ENCODE results near the gene NHSL2.

Gene NHSL2

GRCh38 chrX:72053508-72053907 is 142.9 kb downstream of the NHSL2 start:
- no peaks in the 10 kb centered on the region for H3K79me1 ChIP-seq (ENCODE audit: low read depth, low read length)
- no peak overlapping the region for H2AFZ ChIP-seq (ENCODE audit: low read length)
- H3K27ac ChIP-seq (replicated peaks; ENCODE audit: low read length), result no peak overlapping the region
- H2AK5ac ChIP-seq (ENCODE audit: low read depth, low read length), result no peak overlapping the region
- H3K4me2 ChIP-seq (ENCODE audit: insufficient read depth, low read length, poor library complexity, severe bottlenecking), result no peak overlapping the region
- H3K14ac ChIP-seq (ENCODE audit: low read length), result no peak overlapping the region
- H2BK12ac ChIP-seq (ENCODE audit: low read length), result no peak overlapping the region
- H4K91ac ChIP-seq (ENCODE audit: low read depth, low read length, poor library complexity), result no peak overlapping the region
- no peak overlapping the region for H3K23ac ChIP-seq (ENCODE audit: low read depth, low read length, poor library complexity)
- no peak overlapping the region for H3K4ac ChIP-seq (ENCODE audit: low read length)
- peaks cover 7 to 25% of the 10 kb centered on the region in 2 donors for H3K4me1 ChIP-seq (ENCODE audit: control insufficient read depth in 2 of 2, insufficient read depth in 1 of 2, low read depth in 1 of 2, low read length in 2 of 2)
- no peak overlapping the region for H4K8ac ChIP-seq (ENCODE audit: low read depth, low read length)
- no CpG with 5 or more reads among the region's 5 CpGs for WGBS, 2 donors (ENCODE audit: extremely low coverage in 2 of 2, insufficient read length in 2 of 2, insufficient replicate concordance in 1 of 2)
- H2BK120ac ChIP-seq (ENCODE audit: low read depth, low read length), result no peak overlapping the region
- H3K4me3 ChIP-seq (ENCODE audit: low read length in 2 of 2), result no peak overlapping the region
- peaks cover 0 to 6% of the 10 kb centered on the region in 2 donors for H3K36me3 ChIP-seq (replicated peaks in 1 of 2; ENCODE audit: control insufficient read depth in 2 of 2, insufficient read depth in 2 of 2, low read length in 2 of 2)
- no peaks in the 10 kb centered on the region for H3K9me3 ChIP-seq (replicated peaks in 1 of 2; ENCODE audit: control insufficient read depth in 2 of 2, insufficient read depth in 1 of 2, low read depth in 1 of 2, low read length in 2 of 2)
- H2BK15ac ChIP-seq (ENCODE audit: low read length), result no peak overlapping the region
- DNase-seq (ENCODE audit: low spot score), result no peak
- H3K9ac ChIP-seq (ENCODE audit: low read depth, low read length, poor library complexity), result no peak overlapping the region
- H2BK5ac ChIP-seq (ENCODE audit: low read length), result no peak overlapping the region
- no peak overlapping the region for H3K18ac ChIP-seq (ENCODE audit: low read length)
- no peaks in the 10 kb centered on the region for H3K27me3 ChIP-seq (ENCODE audit: control insufficient read depth in 3 of 3, insufficient read depth in 3 of 3, low read depth in 1 of 3, low read length in 3 of 3)

DNA sequence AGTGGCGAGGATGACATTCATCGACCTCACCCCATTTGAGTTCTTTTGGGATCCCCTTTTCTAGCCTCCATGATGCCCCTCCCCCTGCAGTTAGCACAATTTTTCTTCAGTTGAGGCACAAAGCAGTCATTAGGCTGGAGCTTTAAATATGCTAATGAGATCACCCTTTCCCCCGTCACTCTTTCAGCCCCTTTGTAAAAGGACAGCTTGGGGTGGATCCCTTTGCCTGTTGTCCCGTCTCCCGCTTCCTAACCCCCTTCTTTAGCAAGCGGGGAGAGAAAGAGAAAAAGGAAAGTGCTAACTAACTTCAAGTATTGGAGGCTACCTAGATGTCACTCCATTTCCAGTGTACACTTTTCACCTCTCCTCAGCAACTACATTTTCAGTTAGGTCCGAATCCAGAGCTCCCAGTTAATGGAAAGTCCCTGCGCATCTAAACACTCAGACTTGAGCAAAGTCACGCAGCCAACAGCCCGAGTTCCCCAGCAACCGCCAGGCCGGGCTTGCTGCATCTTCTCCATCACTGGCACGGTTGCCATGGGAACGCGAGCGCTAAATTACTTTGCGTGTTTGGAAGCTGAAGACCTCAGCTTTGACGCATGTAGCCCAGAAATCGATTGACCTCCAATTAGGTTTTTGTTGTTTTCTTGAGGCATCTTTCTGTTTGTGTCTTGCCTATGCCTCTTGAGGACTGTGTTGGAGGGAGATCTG is 144.3 kb downstream of the NHSL2 start:
- Histone ChIP-seq H2BK12ac (ENCODE audit: low read length) (no peak overlapping the region), H2BK15ac (ENCODE audit: low read length) (no peak overlapping the region), H3K4me1 (ENCODE audit: control insufficient read depth in 2 of 2, insufficient read depth in 1 of 2, low read depth in 1 of 2, low read length in 2 of 2) (peaks cover 7 to 25% of the 10 kb centered on the region in 2 donors), H3K79me1 (ENCODE audit: low read depth, low read length) (no peaks in the 10 kb centered on the region), H3K18ac (ENCODE audit: low read length) (no peak overlapping the region), H2AK5ac (ENCODE audit: low read depth, low read length) (no peak overlapping the region), H3K27ac (replicated peaks; ENCODE audit: low read length) (peak overlapping the region; percentile 31), H2BK120ac (ENCODE audit: low read depth, low read length) (no peak overlapping the region), H3K23ac (ENCODE audit: low read depth, low read length, poor library complexity) (no peak overlapping the region), H3K14ac (ENCODE audit: low read length) (no peak overlapping the region), H2AFZ (ENCODE audit: low read length) (peak overlapping the region; percentile 32), H3K4me3 (ENCODE audit: low read length in 2 of 2) (no peak overlapping the region), H4K8ac (ENCODE audit: low read depth, low read length) (no peak overlapping the region), H3K27me3 (ENCODE audit: control insufficient read depth in 3 of 3, insufficient read depth in 3 of 3, low read depth in 1 of 3, low read length in 3 of 3) (no peaks in the 10 kb centered on the region), H3K9ac (ENCODE audit: low read depth, low read length, poor library complexity) (no peak overlapping the region), H3K9me3 (replicated peaks in 1 of 2; ENCODE audit: control insufficient read depth in 2 of 2, insufficient read depth in 1 of 2, low read depth in 1 of 2, low read length in 2 of 2) (no peaks in the 10 kb centered on the region), H3K4ac (ENCODE audit: low read length) (no peak overlapping the region), H2BK5ac (ENCODE audit: low read length) (no peak overlapping the region), H4K91ac (ENCODE audit: low read depth, low read length, poor library complexity) (no peak overlapping the region), H3K4me2 (ENCODE audit: insufficient read depth, low read length, poor library complexity, severe bottlenecking) (peak overlapping the region; percentile 37), H3K36me3 (replicated peaks in 1 of 2; ENCODE audit: control insufficient read depth in 2 of 2, insufficient read depth in 2 of 2, low read length in 2 of 2) (peaks cover 0 to 6% of the 10 kb centered on the region in 2 donors)
- no peak for DNase-seq (ENCODE audit: low spot score)
- WGBS, 2 donors (ENCODE audit: extremely low coverage in 2 of 2, insufficient read length in 2 of 2, insufficient replicate concordance in 1 of 2), result no CpG with 5 or more reads among the region's 19 CpGs

DNA sequence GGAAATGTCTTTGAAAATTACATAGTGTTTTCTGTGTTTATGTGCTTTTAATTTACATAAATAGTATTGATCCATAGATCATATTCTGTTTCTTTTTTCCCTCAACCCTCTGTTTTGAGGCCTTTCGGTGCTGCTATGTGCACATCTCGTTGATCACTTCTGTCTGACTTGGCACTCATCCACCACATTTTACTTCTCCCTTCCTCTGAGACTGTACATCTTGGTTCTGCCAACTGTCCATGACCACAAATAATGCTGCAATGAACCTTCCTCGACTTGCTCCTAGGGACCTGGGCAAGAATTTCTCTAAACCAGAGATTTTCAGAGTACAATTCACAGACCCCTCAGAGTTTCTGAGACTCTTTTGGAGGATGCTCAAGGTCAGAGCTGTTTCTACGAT is 146.7 kb downstream of the NHSL2 start:
- WGBS, 2 donors (ENCODE audit: extremely low coverage in 2 of 2, insufficient read length in 2 of 2, insufficient replicate concordance in 1 of 2), result no CpG with 5 or more reads among the region's 4 CpGs
- Histone ChIP-seq H3K4me2 (ENCODE audit: insufficient read depth, low read length, poor library complexity, severe bottlenecking) (no peak overlapping the region), H4K91ac (ENCODE audit: low read depth, low read length, poor library complexity) (no peak overlapping the region), H3K23ac (ENCODE audit: low read depth, low read length, poor library complexity) (no peak overlapping the region), H3K4me3 (ENCODE audit: low read length in 2 of 2) (no peak overlapping the region), H2BK12ac (ENCODE audit: low read length) (no peak overlapping the region), H3K14ac (ENCODE audit: low read length) (no peak overlapping the region), H3K18ac (ENCODE audit: low read length) (no peak overlapping the region), H2AFZ (ENCODE audit: low read length) (no peak overlapping the region), H3K4ac (ENCODE audit: low read length) (no peak overlapping the region), H3K4me1 (ENCODE audit: control insufficient read depth in 2 of 2, insufficient read depth in 1 of 2, low read depth in 1 of 2, low read length in 2 of 2) (peaks cover 15 to 38% of the 10 kb centered on the region in 2 donors), H3K9me3 (replicated peaks in 1 of 2; ENCODE audit: control insufficient read depth in 2 of 2, insufficient read depth in 1 of 2, low read depth in 1 of 2, low read length in 2 of 2) (no peaks in the 10 kb centered on the region), H2BK15ac (ENCODE audit: low read length) (no peak overlapping the region), H2BK5ac (ENCODE audit: low read length) (no peak overlapping the region), H4K8ac (ENCODE audit: low read depth, low read length) (no peak overlapping the region), H2BK120ac (ENCODE audit: low read depth, low read length) (no peak overlapping the region), H2AK5ac (ENCODE audit: low read depth, low read length) (no peak overlapping the region), H3K9ac (ENCODE audit: low read depth, low read length, poor library complexity) (no peak overlapping the region), H3K27me3 (ENCODE audit: control insufficient read depth in 3 of 3, insufficient read depth in 3 of 3, low read depth in 1 of 3, low read length in 3 of 3) (no peaks in the 10 kb centered on the region), H3K36me3 (replicated peaks in 1 of 2; ENCODE audit: control insufficient read depth in 2 of 2, insufficient read depth in 2 of 2, low read length in 2 of 2) (peaks cover 0 to 6% of the 10 kb centered on the region in 2 donors), H3K27ac (replicated peaks; ENCODE audit: low read length) (no peak overlapping the region), H3K79me1 (ENCODE audit: low read depth, low read length) (no peaks in the 10 kb centered on the region)
- DNase-seq (ENCODE audit: low spot score), result no peak

- WGBS, 2 donors (ENCODE audit: extremely low coverage in 2 of 2, insufficient read length in 2 of 2, insufficient replicate concordance in 1 of 2), result no CpG with 5 or more reads among the region's 1 CpG
- Histone ChIP-seq H3K4me3 (ENCODE audit: low read length in 2 of 2) (no peak overlapping the region), H4K8ac (ENCODE audit: low read depth, low read length) (no peak overlapping the region), H3K23ac (ENCODE audit: low read depth, low read length, poor library complexity) (no peak overlapping the region), H3K4me2 (ENCODE audit: insufficient read depth, low read length, poor library complexity, severe bottlenecking) (no peak overlapping the region), H2BK15ac (ENCODE audit: low read length) (no peak overlapping the region), H4K91ac (ENCODE audit: low read depth, low read length, poor library complexity) (no peak overlapping the region), H2BK120ac (ENCODE audit: low read depth, low read length) (no peak overlapping the region), H3K9ac (ENCODE audit: low read depth, low read length, poor library complexity) (no peak overlapping the region), H3K18ac (ENCODE audit: low read length) (no peak overlapping the region), H2BK12ac (ENCODE audit: low read length) (no peak overlapping the region), H2AK5ac (ENCODE audit: low read depth, low read length) (no peak overlapping the region), H3K9me3 (replicated peaks in 1 of 2; ENCODE audit: control insufficient read depth in 2 of 2, insufficient read depth in 1 of 2, low read depth in 1 of 2, low read length in 2 of 2) (no peaks in the 10 kb centered on the region), H3K79me1 (ENCODE audit: low read depth, low read length) (no peaks in the 10 kb centered on the region), H3K4me1 (ENCODE audit: control insufficient read depth in 2 of 2, insufficient read depth in 1 of 2, low read depth in 1 of 2, low read length in 2 of 2) (peaks cover 11 to 33% of the 10 kb centered on the region in 2 donors), H2BK5ac (ENCODE audit: low read length) (no peak overlapping the region), H3K27me3 (ENCODE audit: control insufficient read depth in 3 of 3, insufficient read depth in 3 of 3, low read depth in 1 of 3, low read length in 3 of 3) (no peaks in the 10 kb centered on the region), H3K4ac (ENCODE audit: low read length) (no peak overlapping the region), H3K14ac (ENCODE audit: low read length) (no peak overlapping the region), H3K36me3 (replicated peaks in 1 of 2; ENCODE audit: control insufficient read depth in 2 of 2, insufficient read depth in 2 of 2, low read length in 2 of 2) (peaks cover 0 to 6% of the 10 kb centered on the region in 2 donors), H3K27ac (replicated peaks; ENCODE audit: low read length) (no peak overlapping the region), H2AFZ (ENCODE audit: low read length) (no peak overlapping the region)
- no peak for DNase-seq (ENCODE audit: low spot score)
These were observed 147.2 kb downstream of the NHSL2 start for GRCh38 chrX:72057849-72058248.
